ENCODE measurements around the gene LIX1L. TPM values are rescaled to one million over a fixed set of nuclear protein-coding genes. Genes with fewer than 3 reads are reported as not detected.

LIX1L gene
- total and polyA plus RNA-seq, 2 of the 4 experiments (the other 2 are of a cell fraction), result 14.7 to 28.8 TPM

DNA sequence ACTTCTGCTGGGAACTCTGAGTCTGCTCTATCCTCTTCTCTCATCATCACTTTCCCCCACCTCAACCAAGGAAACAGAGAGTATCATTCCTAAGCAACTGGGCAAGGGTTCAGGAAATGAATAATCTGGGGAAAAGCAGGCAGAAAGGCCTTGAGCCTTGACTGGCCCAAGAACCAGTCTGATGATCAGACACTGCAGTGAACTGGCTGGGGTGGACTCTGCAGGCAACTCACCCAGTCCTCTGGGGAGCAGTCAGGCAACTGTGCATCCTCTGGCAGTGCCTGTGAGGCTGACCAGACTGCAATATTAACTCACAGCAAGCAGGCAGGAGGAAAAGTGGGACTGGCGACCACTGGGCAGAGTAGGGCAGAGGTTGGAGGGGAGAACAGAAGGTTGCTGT is 73.1 kb downstream of the LIX1L start:
- Histone ChIP-seq H2BK5ac (ENCODE audit: low read depth, low read length, poor library complexity, severe bottlenecking) (no peak overlapping the region), H2AK5ac (ENCODE audit: low read depth, low read length) (no peak overlapping the region), H4K8ac (ENCODE audit: low read depth in 2 of 2, low read length in 2 of 2) (no peak overlapping the region), H3K4me3 (ENCODE audit: insufficient read depth, low read depth, low read length) (no peak overlapping the region), H4K91ac (ENCODE audit: insufficient read depth, low read depth, low read length) (no peak overlapping the region), H3K9ac (ENCODE audit: low read depth, low read length) (no peak overlapping the region), H3K14ac (replicated peaks; ENCODE audit: low read depth, low read length) (no peak overlapping the region), H4K5ac (ENCODE audit: low read depth, low read length) (no peak overlapping the region), H2BK120ac (ENCODE audit: low read depth, low read length) (no peak overlapping the region), H3K27ac (ENCODE audit: insufficient read depth, low read length) (no peak overlapping the region), H3K27me3 (ENCODE audit: control insufficient read depth, insufficient read depth, low read length) (peaks cover 5% of the 10 kb centered on the region; the same call in 1 of the 2 replicates), H3K4ac (ENCODE audit: low read depth, low read length) (no peak overlapping the region), H2BK20ac (ENCODE audit: low read depth, low read length) (no peak overlapping the region), H3K36me3 (ENCODE audit: control insufficient read depth, insufficient read depth, low read length) (no peaks in the 10 kb centered on the region), H3K9me1 (ENCODE audit: insufficient read depth, low read length) (0 out of 2 replicates have a peak, but pooled peaks cover 3% of the 10 kb centered on the region), H2AFZ (replicated peaks; ENCODE audit: low read length, poor library complexity) (peak overlapping the region; percentile 45), H3K9me3 (ENCODE audit: control insufficient read depth, insufficient read depth, low read length) (no peaks in the 10 kb centered on the region), H3K4me2 (ENCODE audit: low read depth, low read length) (no peak overlapping the region), H3K4me1 (ENCODE audit: control insufficient read depth, insufficient read depth, low read length) (0 out of 2 replicates have a peak, but pooled peaks cover 3% of the 10 kb centered on the region), H3K79me1 (ENCODE audit: low read depth in 1 of 2, low read length in 2 of 2) (no peaks in the 10 kb centered on the region), H3K56ac (ENCODE audit: extremely low read depth, insufficient read depth, low read length) (no peak overlapping the region), H3K23ac (ENCODE audit: low read depth, low read length) (0 out of 2 replicates have a peak overlapping the region, but pooled peaks have one; percentile 3), H4K20me1 (ENCODE audit: insufficient read depth, low read length) (no peaks in the 10 kb centered on the region), H2BK15ac (ENCODE audit: low read depth, low read length) (no peak overlapping the region), H2AK9ac (replicated peaks; ENCODE audit: low read depth, low read length, poor library complexity) (no peak overlapping the region), H3K18ac (ENCODE audit: low read depth, low read length) (no peak overlapping the region)
- POLR2A ChIA-PET (ENCODE audit: unreplicated experiment), result interaction anchor here (0.8 kb wide), 1 partner anchor 26 kb away, joined by 5 read pairs; no protein-coding TSS in a partner anchor
- dilution Hi-C loops (cut with HindIII; ENCODE audit: low sequenced_read_pairs, unreplicated experiment), result no loop called here
- BruUV-seq (replicated peaks), result no TSS peak
- intact Hi-C loops (cut with micrococcal nuclease), result no loop called here
- peak; percentile 65 for DNase-seq
- WGBS, 2 experiments (ENCODE audit: extremely low coverage in 2 of 2, insufficient read length in 1 of 2), result 60% methylated on average over 1 of the region's 1 CpG; no CpG with 5 or more reads in 1 of the 2 experiments
- TF ChIP-seq ELK1 (IDR thresholded peaks at IDR 0.05; ENCODE audit: borderline replicate concordance, low read depth, low read length) (no peak), RCOR1 (IDR thresholded peaks at IDR 0.05; ENCODE audit: insufficient replicate concordance, low read length) (no peak), MAZ (IDR thresholded peaks at IDR 0.05; ENCODE audit: borderline replicate concordance, low read depth, low read length) (no peak), NFE2L2 (IDR thresholded peaks at IDR 0.05; ENCODE audit: low read depth, low read length) (no peak), CTCF (conservative IDR thresholded peaks at IDR 0.05; ENCODE audit: low read depth, low read length) (no peak), RAD21 (IDR thresholded peaks at IDR 0.05; ENCODE audit: low read length) (no peak), CHD1 (IDR thresholded peaks at IDR 0.05; ENCODE audit: low read depth, low read length) (no peak), SMC3 (IDR thresholded peaks at IDR 0.05; ENCODE audit: low read depth, low read length) (no peak), MAFK (IDR thresholded peaks at IDR 0.05; ENCODE audit: low read depth, low read length) (no peak), CEBPB (IDR thresholded peaks at IDR 0.05; ENCODE audit: low read depth, low read length) (no peak), POLR2A (IDR thresholded peaks at IDR 0.05; ENCODE audit: low read depth, low read length) (no peak), BHLHE40 (IDR thresholded peaks at IDR 0.05; ENCODE audit: low read depth, low read length) (no peak), RFX5 (IDR thresholded peaks at IDR 0.05; ENCODE audit: low read depth, low read length) (no peak), FOS (IDR thresholded peaks at IDR 0.05; ENCODE audit: low read depth, low read length) (no peak)
- TF ChIP-seq, protein P1, sequence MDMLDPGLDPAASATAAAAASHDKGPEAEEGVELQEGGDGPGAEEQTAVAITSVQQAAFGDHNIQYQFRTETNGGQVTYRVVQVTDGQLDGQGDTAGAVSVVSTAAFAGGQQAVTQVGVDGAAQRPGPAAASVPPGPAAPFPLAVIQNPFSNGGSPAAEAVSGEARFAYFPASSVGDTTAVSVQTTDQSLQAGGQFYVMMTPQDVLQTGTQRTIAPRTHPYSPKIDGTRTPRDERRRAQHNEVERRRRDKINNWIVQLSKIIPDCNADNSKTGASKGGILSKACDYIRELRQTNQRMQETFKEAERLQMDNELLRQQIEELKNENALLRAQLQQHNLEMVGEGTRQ (IDR thresholded peaks at IDR 0.05; ENCODE audit: low read depth, low read length), result no peak
- ATAC-seq (ENCODE audit: low read depth), result no peak
- CTCF ChIA-PET, result no interaction called here
- in situ Hi-C loops (cut with MboI; ENCODE audit: low sequenced_read_pairs), result no loop called here

All from IMR-90 (cell line).